RWPE2 (cell line): ENCODE measurements around the gene CTXN3.

Experiments
- ATAC-seq: fragments of 200-7000 bp; cut with Tn5 transposase; 3 replicates; pipeline ENCODE4 v1.9.1; 2021; ENCODE audit warnings: low read depth
- DNase-seq: peaks from one replicate; pipeline ENCODE4 v3.0.0-alpha.2; 2020; ENCODE audit warnings: low spot score
- H3K27ac ChIP-seq: fragments of 450-650 bp; 2 replicates; pipeline ENCODE4 v1.5.1; 2017; ENCODE audit warnings: mild to moderate bottlenecking; ENCODE audit not compliant: poor library complexity, severe bottlenecking
- H3K27me3 ChIP-seq: fragments of 250-450 bp; sonication (Bioruptor Pico); 2 replicates; pipeline ENCODE4 v1.5.1; 2021; ENCODE audit warnings: mild to moderate bottlenecking, moderate library complexity; ENCODE audit not compliant: insufficient read depth, poor library complexity, severe bottlenecking
- H3K36me3 ChIP-seq: fragments of 250-450 bp; sonication (Bioruptor Pico); 2 replicates; pipeline ENCODE4 v1.5.1; 2020; ENCODE audit warnings: low read depth, mild to moderate bottlenecking, moderate library complexity
- H3K4me1 ChIP-seq: fragments of 250-450 bp; sonication (Bioruptor Pico); 2 replicates; pipeline ENCODE4 v1.5.1; 2021; ENCODE audit warnings: mild to moderate bottlenecking, moderate library complexity; ENCODE audit not compliant: insufficient read depth, poor library complexity, severe bottlenecking
- H3K4me3 ChIP-seq: fragments of 250-450 bp; sonication (Bioruptor Pico); 2 replicates; pipeline ENCODE4 v1.5.1; 2021; ENCODE audit warnings: mild to moderate bottlenecking, moderate library complexity; ENCODE audit not compliant: severe bottlenecking
- H3K9me3 ChIP-seq: fragments of 250-450 bp; sonication (Bioruptor Pico); 2 replicates; pipeline ENCODE4 v1.5.1; 2021; ENCODE audit warnings: mild to moderate bottlenecking, moderate library complexity; ENCODE audit not compliant: severe bottlenecking
- TF ChIP-seq, protein P1 (sequence below): fragments of 450-650 bp; IDR thresholded peaks from one replicate; pipeline ENCODE4 v1.5.1; 2017; ENCODE audit warnings: mild to moderate bottlenecking, moderate library complexity; ENCODE audit not compliant: poor library complexity, severe bottlenecking

Gene CTXN3

DNA sequence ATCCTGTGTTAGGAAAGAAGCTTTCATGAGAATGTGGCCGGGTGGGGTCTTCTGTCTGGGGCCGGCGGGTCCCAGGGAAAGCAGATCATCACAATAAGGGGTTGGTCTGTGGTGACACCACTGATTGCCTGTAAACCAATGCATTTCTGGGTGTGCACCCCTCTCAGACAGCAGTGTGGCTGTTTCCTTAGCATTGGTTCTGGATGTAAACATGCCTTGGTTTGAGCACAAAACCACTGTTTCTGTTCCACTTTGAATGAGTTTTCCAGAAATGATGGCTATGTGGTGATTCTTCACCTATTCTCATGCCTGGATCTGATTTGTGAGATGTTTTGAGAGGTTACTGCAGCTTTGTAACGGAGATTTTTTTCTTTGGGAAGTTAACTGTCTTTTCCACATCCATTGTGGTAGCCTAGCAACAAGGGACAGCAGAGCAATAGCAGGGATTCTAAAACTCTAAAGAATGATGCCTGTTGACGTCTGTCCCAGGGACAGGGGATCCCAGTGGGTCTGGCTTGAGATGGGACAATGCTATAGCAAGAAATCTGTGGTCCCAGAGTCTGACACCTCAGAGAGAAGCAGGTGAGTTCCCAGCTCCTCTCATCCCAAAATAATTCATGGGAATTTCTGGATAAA, 54.2 kb downstream of the CTXN3 start, which contains the start of gene CCDC192:
TSS of gene CCDC192 (plus strand) at position 466 of the 636 bp plus-strand sequence. CDS start at position 521, 55 bp downstream.
- TF ChIP-seq, protein P1, sequence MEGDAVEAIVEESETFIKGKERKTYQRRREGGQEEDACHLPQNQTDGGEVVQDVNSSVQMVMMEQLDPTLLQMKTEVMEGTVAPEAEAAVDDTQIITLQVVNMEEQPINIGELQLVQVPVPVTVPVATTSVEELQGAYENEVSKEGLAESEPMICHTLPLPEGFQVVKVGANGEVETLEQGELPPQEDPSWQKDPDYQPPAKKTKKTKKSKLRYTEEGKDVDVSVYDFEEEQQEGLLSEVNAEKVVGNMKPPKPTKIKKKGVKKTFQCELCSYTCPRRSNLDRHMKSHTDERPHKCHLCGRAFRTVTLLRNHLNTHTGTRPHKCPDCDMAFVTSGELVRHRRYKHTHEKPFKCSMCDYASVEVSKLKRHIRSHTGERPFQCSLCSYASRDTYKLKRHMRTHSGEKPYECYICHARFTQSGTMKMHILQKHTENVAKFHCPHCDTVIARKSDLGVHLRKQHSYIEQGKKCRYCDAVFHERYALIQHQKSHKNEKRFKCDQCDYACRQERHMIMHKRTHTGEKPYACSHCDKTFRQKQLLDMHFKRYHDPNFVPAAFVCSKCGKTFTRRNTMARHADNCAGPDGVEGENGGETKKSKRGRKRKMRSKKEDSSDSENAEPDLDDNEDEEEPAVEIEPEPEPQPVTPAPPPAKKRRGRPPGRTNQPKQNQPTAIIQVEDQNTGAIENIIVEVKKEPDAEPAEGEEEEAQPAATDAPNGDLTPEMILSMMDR, result no peak
- no peak for ATAC-seq
- Histone ChIP-seq H3K27me3 (no peaks in the 10 kb centered on the region), H3K36me3 (no peaks in the 10 kb centered on the region), H3K4me3 (no peak within 1 kb of the TSS), H3K4me1 (peaks cover 6% of the 10 kb centered on the region), H3K9me3 (no peaks in the 10 kb centered on the region), H3K27ac (no peak within 1 kb of the TSS)
- no peak for DNase-seq

DNA sequence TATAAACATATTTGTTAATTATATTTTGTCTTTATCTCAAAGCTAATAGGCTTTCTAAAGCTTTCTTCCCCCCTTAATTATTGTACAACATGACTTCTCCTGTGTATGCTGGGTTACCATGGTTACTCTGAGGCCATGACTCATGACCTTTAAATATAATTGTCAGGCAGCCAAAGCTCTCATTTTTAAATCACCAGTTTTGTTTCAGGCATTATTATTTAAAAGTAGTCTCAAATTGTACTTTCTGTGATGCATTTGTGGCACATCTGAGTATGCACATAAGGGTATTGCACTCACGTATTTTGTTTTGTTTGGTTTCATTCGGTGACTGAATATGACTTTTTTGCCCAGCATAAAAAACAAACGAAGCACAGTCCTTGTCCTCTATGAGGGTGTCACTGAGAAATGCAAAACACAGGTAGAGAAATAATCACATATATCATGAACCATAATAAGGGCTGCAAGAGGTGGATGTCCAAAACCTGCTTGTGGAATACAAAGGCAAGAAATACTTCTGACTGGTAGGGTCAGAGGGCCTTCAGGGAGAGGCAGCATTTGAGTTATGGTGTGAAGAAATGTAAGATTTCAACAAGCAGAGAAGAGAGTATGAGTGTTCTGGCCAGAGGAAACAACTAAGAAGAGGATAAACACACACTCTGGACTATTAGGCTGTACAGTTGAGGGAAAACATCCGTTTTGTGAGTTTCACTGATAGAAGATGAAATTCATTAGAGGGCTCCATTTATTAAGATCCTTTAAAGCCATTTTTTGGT, 56.4 kb downstream of the CTXN3 start:
- no peak overlapping the region for H3K27ac ChIP-seq
- H3K36me3 ChIP-seq, result no peaks in the 10 kb centered on the region
- ATAC-seq (peak; percentile 67; the same call in 2 of the 3 replicates), DNase-seq (no peak)
- TF ChIP-seq, protein P1, result no peak
- no peaks in the 10 kb centered on the region for H3K9me3 ChIP-seq
- peaks cover 3% of the 10 kb centered on the region for H3K4me1 ChIP-seq
- no peaks in the 10 kb centered on the region for H3K27me3 ChIP-seq
- H3K4me3 ChIP-seq, result no peak overlapping the region

DNA sequence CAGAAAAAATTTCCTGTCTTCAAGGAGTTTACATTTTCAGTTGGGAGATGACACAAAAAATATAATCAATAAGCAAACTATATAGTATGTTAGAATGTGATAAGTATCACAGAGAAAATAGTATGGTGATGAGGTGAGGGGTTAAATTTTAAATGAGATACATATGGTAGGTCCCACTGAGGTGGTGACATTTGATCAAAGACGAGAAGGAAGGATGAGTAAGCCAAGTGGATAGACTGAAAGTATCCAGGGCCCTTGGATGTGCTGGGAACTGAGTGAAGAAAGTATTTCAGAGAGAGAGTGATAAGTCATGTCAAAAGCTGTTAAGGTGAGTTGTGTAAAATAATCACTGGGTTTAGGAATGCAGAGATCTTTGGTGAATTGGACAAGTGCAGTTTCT, 57.8 kb downstream of the CTXN3 start:
- no peaks in the 10 kb centered on the region for H3K9me3 ChIP-seq
- peaks cover 3% of the 10 kb centered on the region for H3K4me1 ChIP-seq
- DNase-seq (no peak), ATAC-seq (no peak)
- H3K36me3 ChIP-seq, result no peaks in the 10 kb centered on the region
- no peaks in the 10 kb centered on the region for H3K27me3 ChIP-seq
- H3K27ac ChIP-seq, result no peak overlapping the region
- TF ChIP-seq, protein P1, result no peak
- H3K4me3 ChIP-seq, result no peak overlapping the region

DNA sequence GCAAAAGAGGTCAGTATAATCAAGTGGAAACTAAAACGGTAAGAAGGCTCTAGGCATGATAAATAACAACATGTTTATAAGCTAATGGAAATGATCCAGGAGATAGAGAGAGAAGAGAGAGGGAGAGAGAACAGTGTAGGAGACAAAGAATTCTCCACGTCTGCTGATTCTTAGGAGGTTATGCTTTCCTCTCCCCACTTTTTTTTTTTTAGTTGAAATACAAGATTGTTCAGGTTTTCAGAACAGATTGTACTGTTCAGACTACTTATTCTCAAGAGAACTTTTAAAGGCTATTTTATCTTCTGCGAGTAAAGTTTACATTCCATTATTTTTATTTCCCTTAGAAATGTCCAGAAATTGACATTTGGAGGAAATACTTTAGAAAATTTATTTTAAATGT, 58.3 kb downstream of the CTXN3 start:
- no peak overlapping the region for H3K4me3 ChIP-seq
- H3K36me3 ChIP-seq, result no peaks in the 10 kb centered on the region
- no peak for DNase-seq
- ATAC-seq, result no peak
- H3K27me3 ChIP-seq, result no peaks in the 10 kb centered on the region
- no peaks in the 10 kb centered on the region for H3K9me3 ChIP-seq
- peaks cover 3% of the 10 kb centered on the region for H3K4me1 ChIP-seq
- TF ChIP-seq, protein P1, result no peak
- no peak overlapping the region for H3K27ac ChIP-seq
